HEK293T (cell line): ENCODE measurements around the gene THSD7A.

Experiments
- CTCF ChIA-PET: fragments of 350-600 bp; formaldehyde crosslinking; extraction: SDS; loops from one replicate; lab custom pipeline; 2021; ENCODE audit warnings: antibody characterized with exemption, inconsistent platforms; lab: Yijun Ruan, JAX
- POLR2A ChIA-PET: fragments of 350-600 bp; formaldehyde crosslinking; extraction: SDS; loops from one replicate; lab custom pipeline; 2020; ENCODE audit warnings: antibody characterized with exemption, inconsistent platforms; lab: Yijun Ruan, JAX
- DNase-seq: peaks from one replicate; pipeline ENCODE4 v3.0.0; 2012; ENCODE audit warnings: mixed read lengths; ENCODE audit errors: extremely low spot score
- ARNT ChIP-seq: fragments of 450-650 bp; IDR thresholded peaks from 2 replicates; pipeline ENCODE4 v1.6.1; 2017; ENCODE audit warnings: mild to moderate bottlenecking
- BHLHE40 ChIP-seq: fragments of 450-650 bp; IDR thresholded peaks from 2 replicates; pipeline ENCODE4 v1.6.1; 2016; ENCODE audit warnings: mild to moderate bottlenecking, moderate library complexity, borderline replicate concordance
- CTBP1 ChIP-seq: fragments of 450-650 bp; IDR thresholded peaks from 2 replicates; pipeline ENCODE4 v1.6.1; 2016; ENCODE audit warnings: borderline replicate concordance
- ELF4 ChIP-seq: fragments of 450-650 bp; IDR thresholded peaks from 2 replicates; pipeline ENCODE4 v1.6.1; 2017; ENCODE audit warnings: antibody characterized with exemption
- FOXA1 ChIP-seq: fragments of 450-650 bp; IDR thresholded peaks from 2 replicates; pipeline ENCODE4 v1.6.1; 2016; ENCODE audit warnings: mild to moderate bottlenecking
- FOXK2 ChIP-seq: fragments of 450-650 bp; IDR thresholded peaks from 2 replicates; pipeline ENCODE4 v1.6.1; 2016; ENCODE audit warnings: mild to moderate bottlenecking
- FOXM1 ChIP-seq: fragments of 450-650 bp; IDR thresholded peaks from 2 replicates; pipeline ENCODE4 v1.6.1; 2017; ENCODE audit warnings: mild to moderate bottlenecking, borderline replicate concordance
- HDGF ChIP-seq: fragments of 450-650 bp; IDR thresholded peaks from 2 replicates; pipeline ENCODE4 v1.6.1; 2017; ENCODE audit warnings: antibody characterized with exemption, borderline replicate concordance
- L3MBTL2 ChIP-seq: fragments of 450-650 bp; conservative IDR thresholded peaks from 2 replicates; pipeline ENCODE4 v1.6.1; 2016; ENCODE audit warnings: mild to moderate bottlenecking
- LEF1 ChIP-seq: fragments of 450-650 bp; IDR thresholded peaks from 2 replicates; pipeline ENCODE4 v1.6.1; 2017; ENCODE audit warnings: mild to moderate bottlenecking, borderline replicate concordance
- NFRKB ChIP-seq: fragments of 450-650 bp; IDR thresholded peaks from 2 replicates; pipeline ENCODE4 v1.6.1; 2016; ENCODE audit warnings: mild to moderate bottlenecking, moderate library complexity
- SP1 ChIP-seq: fragments of 450-650 bp; IDR thresholded peaks from 2 replicates; pipeline ENCODE4 v1.6.1; 2017
- SUZ12 ChIP-seq: fragments of 450-650 bp; IDR thresholded peaks from 2 replicates; pipeline ENCODE4 v1.6.1; 2016; ENCODE audit warnings: mild to moderate bottlenecking
- TARDBP ChIP-seq: fragments of 450-650 bp; IDR thresholded peaks from 2 replicates; pipeline ENCODE4 v1.6.1; 2016
- ZNF384 ChIP-seq: fragments of 450-650 bp; IDR thresholded peaks from 2 replicates; pipeline ENCODE4 v1.6.1; 2016
- TF ChIP-seq, protein P1 (sequence below): fragments of 450-650 bp; IDR thresholded peaks from 2 replicates; pipeline ENCODE4 v1.6.1; 2016

Gene THSD7A

GRCh38 chr7:11818281-11818680, 13.7 kb downstream of the THSD7A start:
- no peak for DNase-seq
- CTCF ChIA-PET: interaction anchor here (1.1 kb wide), 1 partner anchor 12 kb away, joined by 5 read pairs; no protein-coding TSS in a partner anchor

GRCh38 chr7:11817111-11817740, 14.8 kb downstream of the THSD7A start:
- ChIA-PET CTCF (no interaction called here), POLR2A (no interaction called here)
- DNase-seq: no peak
- TF ChIP-seq LEF1 (no peak), SUZ12 (no peak), NFRKB (no peak), HDGF (no peak), CTBP1 (no peak), FOXM1 (no peak), L3MBTL2 (no peak), ZNF384 (no peak), BHLHE40 (no peak), ELF4 (no peak), SP1 (no peak), ARNT (no peak), FOXA1 (no peak), FOXK2 (no peak), TARDBP (no peak)
- TF ChIP-seq, protein P1, sequence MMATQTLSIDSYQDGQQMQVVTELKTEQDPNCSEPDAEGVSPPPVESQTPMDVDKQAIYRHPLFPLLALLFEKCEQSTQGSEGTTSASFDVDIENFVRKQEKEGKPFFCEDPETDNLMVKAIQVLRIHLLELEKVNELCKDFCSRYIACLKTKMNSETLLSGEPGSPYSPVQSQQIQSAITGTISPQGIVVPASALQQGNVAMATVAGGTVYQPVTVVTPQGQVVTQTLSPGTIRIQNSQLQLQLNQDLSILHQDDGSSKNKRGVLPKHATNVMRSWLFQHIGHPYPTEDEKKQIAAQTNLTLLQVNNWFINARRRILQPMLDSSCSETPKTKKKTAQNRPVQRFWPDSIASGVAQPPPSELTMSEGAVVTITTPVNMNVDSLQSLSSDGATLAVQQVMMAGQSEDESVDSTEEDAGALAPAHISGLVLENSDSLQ: no peak

More at GRCh38 chr7:11818281-11818680, 13.7 kb downstream of the THSD7A start:
- POLR2A ChIA-PET: no interaction called here
- TF ChIP-seq FOXK2: no peak
- no peak for TF ChIP-seq NFRKB
- TF ChIP-seq LEF1: no peak
- TF ChIP-seq TARDBP: no peak
- TF ChIP-seq HDGF: no peak
- no peak for TF ChIP-seq ELF4
- TF ChIP-seq L3MBTL2: no peak
- TF ChIP-seq BHLHE40: no peak
- no peak for TF ChIP-seq ZNF384
- TF ChIP-seq SP1: no peak
- no peak for TF ChIP-seq FOXM1
- TF ChIP-seq FOXA1: no peak
- TF ChIP-seq, protein P1: no peak

DNA sequence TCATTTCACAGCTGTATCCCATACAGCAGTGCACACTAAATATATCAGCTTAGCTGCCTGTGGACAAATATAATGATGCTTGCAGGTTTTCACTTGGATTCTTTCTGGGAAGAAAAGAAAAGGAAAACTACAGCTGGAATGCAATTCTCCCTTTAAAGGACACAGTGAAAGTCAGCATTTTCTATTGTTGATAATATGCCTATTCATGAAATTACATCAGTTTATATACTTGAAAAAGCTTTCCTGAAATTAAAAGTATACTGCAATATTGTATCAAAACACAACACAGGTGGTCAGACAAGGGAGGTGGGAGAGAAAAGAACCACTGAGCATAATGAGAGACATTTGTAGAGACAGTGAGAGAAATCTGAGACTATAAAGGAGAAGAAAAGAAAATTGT, 20.3 kb downstream of the THSD7A start:
- ChIA-PET POLR2A (no interaction called here), CTCF (interaction anchor here (0.6 kb wide), 1 partner anchor 101 kb away, joined by 4 read pairs; no protein-coding TSS in a partner anchor)
- no peak for DNase-seq
- TF ChIP-seq SP1 (no peak), NFRKB (no peak), ELF4 (no peak), TARDBP (no peak), HDGF (no peak), LEF1 (no peak), L3MBTL2 (no peak), SUZ12 (no peak)
- TF ChIP-seq, protein P1: no peak

- DNase-seq: no peak
- TF ChIP-seq ARNT (no peak), SP1 (no peak), ELF4 (no peak), L3MBTL2 (no peak), BHLHE40 (no peak), FOXA1 (no peak), FOXK2 (no peak), HDGF (no peak), FOXM1 (no peak), TARDBP (no peak), CTBP1 (no peak), NFRKB (no peak), ZNF384 (no peak)
- TF ChIP-seq, protein P1: no peak
- CTCF ChIA-PET: no interaction called here
- POLR2A ChIA-PET: no interaction called here
These were observed 21.9 kb downstream of the THSD7A start for GRCh38 chr7:11810043-11810625.

- DNase-seq: no peak
These were observed 25.0 kb downstream of the THSD7A start for GRCh38 chr7:11807000-11807399.

More at GRCh38 chr7:11807000-11807399, 25.0 kb downstream of the THSD7A start:
- TF ChIP-seq ARNT: no peak
- TF ChIP-seq TARDBP: no peak
- no peak for TF ChIP-seq LEF1
- TF ChIP-seq BHLHE40: no peak
- no peak for TF ChIP-seq SUZ12
- TF ChIP-seq FOXM1: no peak
- no peak for TF ChIP-seq NFRKB
- TF ChIP-seq SP1: no peak
- TF ChIP-seq, protein P1: no peak
- no peak for TF ChIP-seq HDGF
- no peak for TF ChIP-seq FOXA1
- no peak for TF ChIP-seq ZNF384
- no peak for TF ChIP-seq CTBP1
- no peak for TF ChIP-seq L3MBTL2
- no peak for TF ChIP-seq FOXK2
- TF ChIP-seq ELF4: no peak
- ChIA-PET CTCF (no interaction called here), POLR2A (no interaction called here)
